HCT116 (cell line): ENCODE results near the gene ALK. TPM values are rescaled to one million over a fixed set of nuclear protein-coding genes. Genes with fewer than 3 reads are reported as not detected.

Source experiments
- ATAC-seq: fragments of 200-7000 bp; cut with Tn5 transposase; 2 replicates; pipeline ENCODE4 v1.9.1; 2020; ENCODE audit warnings: mild to moderate bottlenecking, moderate library complexity
- BruUV-seq: library from RNA; stranded (reverse); fragments of 400-500 nt; replicated peaks from 2 replicates; lab custom pipeline; 2021; lab: Mats Ljungman, UMichigan
- CTCF ChIA-PET: fragments of 300-600 bp; sonication (Branson Sonifier 250); formaldehyde crosslinking; loops from one replicate; lab custom pipeline; 2021; ENCODE audit warnings: antibody characterized with exemption; lab: Charles Lee
- POLR2A ChIA-PET: fragments of 300-600, 350-600 bp; sonication (Branson Sonifier 250); formaldehyde crosslinking; loops from one replicate; lab custom pipeline; 2021; ENCODE audit warnings: antibody characterized with exemption; lab: Charles Lee
- RAD21 ChIA-PET, 2 experiments: fragments of 300-600 bp; sonication (Branson Sonifier 250); formaldehyde crosslinking; loops; one replicate each; lab custom pipeline; 2023; ENCODE audit warnings: low total read pairs in 2 of 2; ENCODE audit not compliant: uncharacterized antibody in 2 of 2, unreplicated experiment in 2 of 2, low non-redundant PET in 1 of 2; lab: Charles Lee
- DNase-seq: peaks from one replicate; pipeline ENCODE4 v3.0.0-alpha.2; 2010; ENCODE audit warnings: low read depth, low spot score
- H2AFZ ChIP-seq: fragments of 200-600 bp; shearing (Covaris generic), sonication (generic); 2 replicates; pipeline ENCODE4 v1.6.1; 2017; ENCODE audit warnings: low read depth, mixed run types, mixed read lengths, antibody characterized with exemption, low read length; ENCODE audit not compliant: poor library complexity, severe bottlenecking
- H3K27ac ChIP-seq: 2 replicates; pipeline ENCODE4 v1.5.1; 2012; ENCODE audit warnings: low read depth, low read length
- H3K27me3 ChIP-seq: fragments of 200-600 bp; sonication (generic); 2 replicates; pipeline ENCODE4 v1.6.1; 2016; ENCODE audit warnings: mixed run types, low read length, mixed read lengths; ENCODE audit not compliant: insufficient read depth
- H3K36me3 ChIP-seq, 2 experiments: fragments of 200-500 bp in 1 of 2; fragments of 200-600 bp in 1 of 2; sonication (Bioruptor generic) in 1 of 2; sonication (generic) in 1 of 2; 2 replicates each; pipeline versions ENCODE4 v1.5.1 to v1.6.1; 2014 to 2016; ENCODE audit warnings: low read length in 2 of 2, inconsistent platforms in 1 of 2, mixed read lengths in 1 of 2, mixed run types in 1 of 2; ENCODE audit not compliant: insufficient read depth in 2 of 2, control insufficient read depth in 1 of 2
- H3K4me1 ChIP-seq, 2 experiments: fragments of 200-600 bp in 1 of 2; sonication (generic) in 1 of 2; 2 replicates each; pipeline versions ENCODE4 v1.5.1 to v1.6.1; 2012 to 2017; ENCODE audit warnings: low read length in 2 of 2, inconsistent platforms in 1 of 2, mild to moderate bottlenecking in 1 of 2, mixed read lengths in 1 of 2, mixed run types in 1 of 2, moderate library complexity in 1 of 2; ENCODE audit not compliant: insufficient read depth in 2 of 2, control insufficient read depth in 1 of 2
- H3K4me2 ChIP-seq: fragments of 200-600 bp; sonication (generic); 2 replicates; pipeline ENCODE4 v1.6.1; 2017; ENCODE audit warnings: mixed run types, low read length, mixed read lengths
- H3K4me3 ChIP-seq, 2 experiments: fragments of 200-600 bp in 1 of 2; sonication (generic) in 1 of 2; replicated peaks in 1 of 2; 2 replicates each; pipeline ENCODE4 v1.5.1; 2011 to 2016; ENCODE audit warnings: low read length in 2 of 2, control low read depth in 1 of 2, low read depth in 1 of 2, mild to moderate bottlenecking in 1 of 2, mixed read lengths in 1 of 2, mixed run types in 1 of 2
- H3K79me2 ChIP-seq: fragments of 200-600 bp; sonication (generic); 2 replicates; pipeline ENCODE4 v1.6.1; 2017; ENCODE audit warnings: mild to moderate bottlenecking, mixed run types, low read length, moderate library complexity, mixed read lengths; ENCODE audit not compliant: insufficient read depth
- H3K9ac ChIP-seq: fragments of 200-600 bp; sonication (generic); 2 replicates; pipeline ENCODE4 v1.6.1; 2016; ENCODE audit warnings: low read length, mixed read lengths
- H3K9me2 ChIP-seq: fragments of 200-600 bp; sonication (generic), shearing (Covaris generic); 2 replicates; pipeline ENCODE4 v1.6.1; 2017; ENCODE audit warnings: mixed run types, mild to moderate bottlenecking, moderate library complexity; ENCODE audit not compliant: insufficient read depth
- H3K9me3 ChIP-seq, 2 experiments: fragments of 200-500 bp in 1 of 2; fragments of 200-600 bp in 1 of 2; sonication (Bioruptor generic) in 1 of 2; sonication (generic) in 1 of 2; 2 replicates each; pipeline ENCODE4 v1.6.1; 2014 to 2017; ENCODE audit warnings: low read length in 2 of 2, mixed read lengths in 2 of 2, inconsistent platforms in 1 of 2, low read depth in 1 of 2, mild to moderate bottlenecking in 1 of 2, mixed run types in 1 of 2, moderate library complexity in 1 of 2; ENCODE audit not compliant: control insufficient read depth in 1 of 2, insufficient read depth in 1 of 2
- H4K20me1 ChIP-seq: fragments of 200-600 bp; sonication (generic), shearing (Covaris generic); 2 replicates; pipeline ENCODE4 v1.6.1; 2017; ENCODE audit warnings: mixed run types, mild to moderate bottlenecking, moderate library complexity; ENCODE audit not compliant: insufficient read depth
- ATF3 ChIP-seq: IDR thresholded peaks from 2 replicates; pipeline ENCODE4 v1.6.1; 2012
- ELF1 ChIP-seq: IDR thresholded peaks from 2 replicates; pipeline ENCODE4 v1.6.1; 2012; ENCODE audit warnings: low read depth, borderline replicate concordance
- FOSL1 ChIP-seq: IDR thresholded peaks from 2 replicates; pipeline ENCODE4 v1.6.1; 2012; ENCODE audit warnings: low read depth
- MAX ChIP-seq: IDR thresholded peaks from 2 replicates; pipeline ENCODE4 v1.6.1; 2012
- REST ChIP-seq: IDR thresholded peaks from 2 replicates; pipeline ENCODE4 v1.6.1; 2012; ENCODE audit warnings: low read depth
- TCF7L2 ChIP-seq: IDR thresholded peaks from 2 replicates; pipeline ENCODE4 v1.7.0; 2011; ENCODE audit warnings: borderline replicate concordance, inconsistent platforms; ENCODE audit not compliant: insufficient read depth, insufficient read length; ENCODE audit errors: extremely low read depth
- YY1 ChIP-seq: IDR thresholded peaks from 2 replicates; pipeline ENCODE4 v1.6.1; 2011; ENCODE audit warnings: low read length, low read depth, moderate library complexity, mild to moderate bottlenecking; ENCODE audit not compliant: insufficient replicate concordance; ENCODE audit errors: extremely low read depth
- intact Hi-C: fragments of 100-400 bp; cut with micrococcal nuclease; formaldehyde crosslinking; loops from 2 replicates; pipeline ENCODE4 v1.10.0; 2022
- total RNA-seq: library from RNA; stranded (reverse); gene quantifications from one replicate; pipeline ENCODE4 v1.2.1, GENCODE V29; 2021; ENCODE audit not compliant: unreplicated experiment

ALK gene
- total RNA-seq, 1 experiment from 2014 or later: not detected

GRCh38 chr2:29489568-29489967, 431.8 kb downstream of the ALK start:
- intact Hi-C loops: no loop called here

More at GRCh38 chr2:29489568-29489967, 431.8 kb downstream of the ALK start:
- no peaks in the 10 kb centered on the region for H3K4me1 ChIP-seq
- TF ChIP-seq TCF7L2 (no peak), ATF3 (no peak), FOSL1 (no peak), YY1 (no peak), MAX (no peak), REST (no peak), ELF1 (no peak)
- no peaks in the 10 kb centered on the region for H3K79me2 ChIP-seq
- ATAC-seq (no peak), DNase-seq (no peak)
- H3K4me2 ChIP-seq: no peak overlapping the region
- no peaks in the 10 kb centered on the region for H4K20me1 ChIP-seq
- POLR2A ChIA-PET: no interaction called here
- no peak overlapping the region for H2AFZ ChIP-seq
- RAD21 ChIA-PET: no interaction called here
- no peaks in the 10 kb centered on the region for H3K9me3 ChIP-seq
- no peak overlapping the region for H3K4me3 ChIP-seq
- no TSS peak for BruUV-seq
- no peaks in the 10 kb centered on the region for H3K9me2 ChIP-seq
- CTCF ChIA-PET: no interaction called here
- peaks cover 28% of the 10 kb centered on the region for H3K27me3 ChIP-seq
- H3K9ac ChIP-seq: no peak overlapping the region
- no peaks in the 10 kb centered on the region for H3K36me3 ChIP-seq
- no peak overlapping the region for H3K27ac ChIP-seq
